HCT116 (cell line): ENCODE results near the gene ARCN1. TPM values are rescaled to one million over a fixed set of nuclear protein-coding genes. Genes with fewer than 3 reads are reported as not detected.

Source experiments
- CBX3 ChIP-seq: IDR thresholded peaks from 2 replicates; pipeline ENCODE4 v1.6.1; 2012; ENCODE audit warnings: low read depth
- CTCF ChIP-seq, 3 experiments: fragments of 200-600 bp in 1 of 3; sonication (generic) in 1 of 3; IDR thresholded peaks in 2 of 3; conservative IDR thresholded peaks in 1 of 3; 2 replicates each; pipeline ENCODE4 v1.5.1; 2012 to 2017; ENCODE audit warnings: low read depth in 2 of 3, low read length in 2 of 3, antibody characterized with exemption in 1 of 3, borderline replicate concordance in 1 of 3, control low read depth in 1 of 3, mild to moderate bottlenecking in 1 of 3, mixed read lengths in 1 of 3, mixed run types in 1 of 3, moderate library complexity in 1 of 3; ENCODE audit not compliant: insufficient read depth in 1 of 3
- ELF1 ChIP-seq: IDR thresholded peaks from 2 replicates; pipeline ENCODE4 v1.6.1; 2012; ENCODE audit warnings: low read depth, borderline replicate concordance
- RAD21 ChIP-seq: IDR thresholded peaks from 2 replicates; pipeline ENCODE4 v1.6.1; 2012; ENCODE audit warnings: low read depth, mild to moderate bottlenecking
- REST ChIP-seq: IDR thresholded peaks from 2 replicates; pipeline ENCODE4 v1.6.1; 2012; ENCODE audit warnings: low read depth
- SIN3A ChIP-seq: IDR thresholded peaks from 2 replicates; pipeline ENCODE4 v1.6.1; 2012; ENCODE audit warnings: low read depth
- SP1 ChIP-seq: IDR thresholded peaks from 2 replicates; pipeline ENCODE4 v1.6.1; 2012; ENCODE audit warnings: low read depth
- TCF7L2 ChIP-seq: IDR thresholded peaks from 2 replicates; pipeline ENCODE4 v1.7.0; 2011; ENCODE audit warnings: borderline replicate concordance, inconsistent platforms; ENCODE audit not compliant: insufficient read depth, insufficient read length; ENCODE audit errors: extremely low read depth
- ZFX ChIP-seq: fragments of 450-650 bp; IDR thresholded peaks from 2 replicates; pipeline ENCODE4 v1.6.1; 2017
- total RNA-seq: library from RNA; stranded (reverse); gene quantifications from one replicate; pipeline ENCODE4 v1.2.1, GENCODE V29; 2021; ENCODE audit not compliant: unreplicated experiment

Gene ARCN1
- total RNA-seq, 1 experiment from 2014 or later, result 147 TPM

- no peak for TF ChIP-seq CTCF (IDR thresholded peaks at IDR 0.05 in 2 of 3, conservative IDR thresholded peaks at IDR 0.05 in 1 of 3; ENCODE audit: borderline replicate concordance in 1 of 3, insufficient read depth in 1 of 3, low read depth in 2 of 3, low read length in 2 of 3)
- no peak for TF ChIP-seq ZFX
- no peak for TF ChIP-seq RAD21
- TF ChIP-seq REST, result no peak
- TF ChIP-seq SP1, result no peak
- TF ChIP-seq CBX3, result no peak
- TF ChIP-seq TCF7L2, result no peak
- no peak for TF ChIP-seq ELF1
- TF ChIP-seq SIN3A, result no peak
- TF ChIP-seq, all 23 proteins: peak for 0
These were observed 50.4 kb downstream of the ARCN1 start (continued) for GRCh38 chr11:118622376-118623268.
